C4-2B (cell line): Measurements from ENCODE around the gene SH2D3C.

Experiments
- H3K27ac ChIP-seq: fragments of 450-650 bp; 2 replicates; pipeline ENCODE4 v1.5.1; 2017
- CTCF ChIP-seq: fragments of 450-650 bp; conservative IDR thresholded peaks from 2 replicates; pipeline ENCODE4 v1.5.1; 2017; ENCODE audit warnings: mild to moderate bottlenecking
- ZFX ChIP-seq: fragments of 450-650 bp; IDR thresholded peaks from 2 replicates; pipeline ENCODE4 v1.6.1; 2017

SH2D3C gene

GRCh38 chr9:127735530-127736185 is 42.8 kb downstream of the SH2D3C start:
- TF ChIP-seq CTCF (peak; percentile 39), ZFX (no peak)
- peak overlapping the region; percentile 92; the same call in 1 of the 2 replicates for H3K27ac ChIP-seq

- TF ChIP-seq ZFX (peak; percentile 89; the same call in 1 of the 2 replicates), CTCF (peak; percentile 94)
- H3K27ac ChIP-seq = peak within 1 kb of the TSS; percentile 92
These were observed 43.5 kb downstream of the SH2D3C start, which contains the start of gene TOR2A for GRCh38 chr9:127734747-127735529. Gene TOR2A (minus strand): TSS chr9:127735294. CDS start chr9:127735270, 24 bp downstream.

DNA sequence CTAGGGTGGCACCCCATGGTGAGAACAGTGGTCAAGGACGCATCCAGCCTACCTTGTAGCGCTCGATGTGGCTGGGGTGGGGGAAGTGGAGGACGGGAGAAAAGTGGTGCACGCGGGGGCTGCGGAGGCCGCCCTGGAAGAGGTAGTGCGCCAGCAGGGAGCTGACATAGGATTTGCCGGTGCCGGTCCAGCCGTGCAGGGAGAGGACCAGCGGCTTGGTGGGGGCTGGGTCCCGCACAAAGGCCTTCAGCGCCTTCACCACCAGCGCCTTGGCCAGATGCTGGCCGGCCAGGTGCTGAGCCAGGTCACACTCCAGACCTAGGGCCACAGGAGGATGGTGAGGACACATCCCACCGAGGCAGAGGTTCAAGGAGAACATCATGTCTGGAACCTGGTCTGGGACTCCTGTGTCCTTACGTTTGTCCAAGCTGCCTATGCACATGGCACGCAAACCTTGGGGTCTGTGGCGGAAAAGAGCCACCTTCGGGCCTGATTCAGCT is 44.2 kb downstream of the SH2D3C start:
- H3K27ac ChIP-seq = peak overlapping the region; percentile 92
- TF ChIP-seq CTCF (no peak), ZFX (no peak)

- H3K27ac ChIP-seq = no peak overlapping the region
- TF ChIP-seq CTCF (no peak), ZFX (no peak)
These were observed 44.9 kb downstream of the SH2D3C start for GRCh38 chr9:127733614-127734013.

DNA sequence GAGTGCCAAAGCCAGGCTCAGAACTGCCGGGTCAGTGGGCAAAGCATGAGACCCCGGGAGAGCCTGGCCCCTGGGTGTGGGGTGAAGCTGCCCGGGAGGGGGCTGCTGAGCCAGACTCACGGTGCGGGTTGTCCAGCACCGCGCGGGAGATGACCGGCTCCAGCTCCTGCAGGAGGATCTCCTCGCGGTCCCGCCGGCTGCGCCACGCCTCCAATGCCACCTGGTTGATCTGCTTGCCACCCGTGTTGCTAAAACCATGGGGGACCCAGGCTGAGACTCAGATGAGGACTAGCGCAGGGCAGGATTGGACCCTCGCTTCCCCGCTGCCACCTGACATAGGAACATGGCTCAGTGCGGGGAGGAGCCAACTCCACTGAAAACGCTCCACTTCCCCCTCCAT is 46.0 kb downstream of the SH2D3C start:
- no peak overlapping the region for H3K27ac ChIP-seq
- no peak for TF ChIP-seq CTCF
- TF ChIP-seq ZFX = no peak

DNA sequence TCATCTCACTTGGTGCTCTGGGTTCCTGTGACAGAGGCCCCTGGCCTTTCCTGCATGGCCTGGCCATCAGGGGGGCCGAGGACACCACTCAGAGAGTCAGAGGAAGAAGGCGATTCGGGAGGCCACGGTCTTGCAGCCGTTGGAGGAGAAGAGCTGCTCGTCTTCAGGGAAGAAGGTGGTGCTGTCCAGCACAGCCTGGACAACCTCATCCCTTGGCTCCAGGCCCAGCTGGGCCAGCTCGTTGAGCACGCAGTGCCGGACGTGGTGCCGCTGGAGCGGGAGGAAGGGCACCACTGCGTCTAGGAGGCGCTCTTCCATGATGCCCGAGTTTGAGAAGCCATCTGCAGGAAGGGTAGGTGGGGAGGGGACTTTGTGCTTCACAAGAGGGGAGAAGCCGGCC is 46.5 kb downstream of the SH2D3C start:
- no peak overlapping the region for H3K27ac ChIP-seq
- TF ChIP-seq ZFX = no peak
- TF ChIP-seq CTCF = no peak

DNA sequence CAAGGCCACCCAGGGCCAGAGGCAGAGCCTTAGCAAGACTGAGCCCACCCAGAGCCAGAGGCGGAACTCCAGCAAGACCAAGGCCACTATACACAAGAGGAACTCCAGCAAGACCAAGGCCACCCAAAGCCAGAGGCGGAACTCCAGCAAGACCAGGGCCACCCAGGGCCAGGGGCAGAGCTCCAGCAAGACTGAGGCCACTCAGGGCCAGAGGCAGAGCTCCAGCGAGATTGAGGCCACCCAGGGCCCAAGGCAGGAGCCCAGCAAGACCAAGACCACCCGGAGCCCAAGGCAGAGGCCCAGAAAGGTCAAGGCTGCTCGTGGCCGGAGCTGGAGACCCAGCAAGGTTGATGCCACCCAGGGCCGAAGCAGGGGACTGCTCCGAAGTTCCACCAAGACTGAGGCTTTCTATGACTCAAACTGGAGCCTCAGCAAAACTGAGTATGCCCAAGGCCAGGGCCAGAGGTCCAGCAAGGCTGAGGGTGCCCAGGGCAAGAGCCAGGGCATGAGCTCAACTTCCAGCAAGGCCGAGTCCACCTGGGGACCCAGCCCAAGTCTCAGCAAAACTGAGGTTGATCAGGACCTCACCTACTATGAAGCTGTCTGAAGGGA is 47.6 kb downstream of the SH2D3C start:
- TF ChIP-seq ZFX (no peak), CTCF (no peak)
- H3K27ac ChIP-seq = no peak overlapping the region
